Measurements from ENCODE around the gene NAGS. TPM values are rescaled to one million over a fixed set of nuclear protein-coding genes. Genes with fewer than 3 reads are reported as not detected.

Gene NAGS
- total and polyA plus RNA-seq, 4 donors: 2.6 to 10.7 (median 5.0) TPM

GRCh38 chr17:43998552-43998951 is 5.9 kb upstream of the NAGS start:
- H3K27me3 ChIP-seq (ENCODE audit: control insufficient read depth in 3 of 3, insufficient read depth in 3 of 3, low read length in 2 of 3): peaks cover 0 to 24% (median 14%) of the 10 kb centered on the region in 3 donors
- H3K4me3 ChIP-seq: no peak overlapping the region
- no peak for DNase-seq
- peaks cover 0 to 3% (median 0%) of the 10 kb centered on the region in 4 donors for H3K9me3 ChIP-seq (ENCODE audit: control insufficient read depth in 4 of 4, insufficient read depth in 3 of 4, low read length in 3 of 4)
- no peak for TF ChIP-seq CTCF (IDR thresholded peaks at IDR 0.05; ENCODE audit: control extremely low read depth, extremely low read depth)
- 73 to 85% methylated on average over 3 of the region's 3 CpGs for WGBS, 2 donors
- H3K9ac ChIP-seq (ENCODE audit: insufficient read depth in 1 of 2, low read length in 2 of 2): no peak overlapping the region
- no peaks in the 10 kb centered on the region for H3K36me3 ChIP-seq (ENCODE audit: control insufficient read depth in 4 of 4, insufficient read depth in 4 of 4, low read length in 4 of 4)
- H3K4me1 ChIP-seq (ENCODE audit: control insufficient read depth in 5 of 5, insufficient read depth in 5 of 5, low read length in 5 of 5): peaks cover 0 to 5% (median 0%) of the 10 kb centered on the region in 5 donors
- ATAC-seq (ENCODE audit: insufficient read depth, low FRiP score): no peak
- no peak overlapping the region for H3K27ac ChIP-seq (ENCODE audit: low read depth in 1 of 2, low read length in 1 of 2)

- Histone ChIP-seq H3K27me3 (ENCODE audit: control insufficient read depth in 3 of 3, insufficient read depth in 3 of 3, low read length in 2 of 3) (peaks cover 0 to 28% (median 16%) of the 10 kb centered on the region in 3 donors), H3K4me3 (no peak overlapping the region), H3K4me1 (ENCODE audit: control insufficient read depth in 5 of 5, insufficient read depth in 5 of 5, low read length in 5 of 5) (peaks cover 0 to 5% (median 0%) of the 10 kb centered on the region in 5 donors), H3K27ac (ENCODE audit: low read depth in 1 of 2, low read length in 1 of 2) (no peak overlapping the region), H3K36me3 (ENCODE audit: control insufficient read depth in 4 of 4, insufficient read depth in 4 of 4, low read length in 4 of 4) (no peaks in the 10 kb centered on the region), H3K9me3 (ENCODE audit: control insufficient read depth in 4 of 4, insufficient read depth in 3 of 4, low read length in 3 of 4) (peaks cover 0 to 3% (median 0%) of the 10 kb centered on the region in 4 donors), H3K9ac (ENCODE audit: insufficient read depth in 1 of 2, low read length in 2 of 2) (no peak overlapping the region)
- WGBS, 2 donors: 85 to 91% methylated on average over 4 of the region's 4 CpGs
- DNase-seq (no peak), ATAC-seq (ENCODE audit: insufficient read depth, low FRiP score) (no peak)
- no peak for TF ChIP-seq CTCF (IDR thresholded peaks at IDR 0.05; ENCODE audit: control extremely low read depth, extremely low read depth)
These were observed 5.4 kb upstream of the NAGS start for GRCh38 chr17:43999024-43999423.

GRCh38 chr17:44000141-44000860 is 4.1 kb upstream of the NAGS start:
- H3K27ac ChIP-seq (ENCODE audit: low read depth in 1 of 2, low read length in 1 of 2): no peak overlapping the region
- DNase-seq (no peak), ATAC-seq (ENCODE audit: insufficient read depth, low FRiP score) (no peak)
- H3K36me3 ChIP-seq (ENCODE audit: control insufficient read depth in 4 of 4, insufficient read depth in 4 of 4, low read length in 4 of 4): no peaks in the 10 kb centered on the region
- no peaks in the 10 kb centered on the region for H3K9me3 ChIP-seq (ENCODE audit: control insufficient read depth in 4 of 4, insufficient read depth in 3 of 4, low read length in 3 of 4)
- H3K4me3 ChIP-seq: no peak overlapping the region
- H3K4me1 ChIP-seq (ENCODE audit: control insufficient read depth in 5 of 5, insufficient read depth in 5 of 5, low read length in 5 of 5): peaks cover 0 to 9% (median 0%) of the 10 kb centered on the region in 5 donors
- WGBS, 2 donors: 92 to 93% methylated on average over 12 of the region's 12 CpGs
- peaks cover 0 to 30% (median 21%) of the 10 kb centered on the region in 3 donors for H3K27me3 ChIP-seq (ENCODE audit: control insufficient read depth in 3 of 3, insufficient read depth in 3 of 3, low read length in 2 of 3)
- TF ChIP-seq CTCF (IDR thresholded peaks at IDR 0.05; ENCODE audit: control extremely low read depth, extremely low read depth): no peak
- H3K9ac ChIP-seq (ENCODE audit: insufficient read depth in 1 of 2, low read length in 2 of 2): no peak overlapping the region

Measured in lung (tissue), 12 donors.